IPS DF 6.9 (cell line): Measurements from ENCODE around the gene PMM1.
A peak's percentile ranks its signal among the peaks of the same experiment; 100 is the strongest.

Experiments
- DNase-seq: peaks from one replicate; pipeline ENCODE4 v3.0.0-alpha.2; 2013; ENCODE audit warnings: low read depth, low spot score
- H3K27ac ChIP-seq: one replicate; pipeline ENCODE4 v1.5.1; 2013; ENCODE audit warnings: low read length, control low read depth
- H3K27me3 ChIP-seq: 2 replicates; pipeline ENCODE4 v1.6.1; 2013; ENCODE audit warnings: mild to moderate bottlenecking, low read length; ENCODE audit not compliant: control insufficient read depth, insufficient read depth
- H3K36me3 ChIP-seq: 2 replicates; pipeline ENCODE4 v1.6.1; 2013; ENCODE audit warnings: low read length; ENCODE audit not compliant: control insufficient read depth, insufficient read depth
- H3K4me1 ChIP-seq: 2 replicates; pipeline ENCODE4 v1.6.1; 2013; ENCODE audit warnings: low read length; ENCODE audit not compliant: control insufficient read depth, insufficient read depth
- H3K4me3 ChIP-seq: 2 replicates; pipeline ENCODE4 v1.5.1; 2013; ENCODE audit warnings: mild to moderate bottlenecking, low read length
- H3K9me3 ChIP-seq: 2 replicates; pipeline ENCODE4 v1.6.1; 2013; ENCODE audit warnings: low read length, inconsistent platforms; ENCODE audit not compliant: control insufficient read depth, insufficient read depth
- WGBS: extraction: QIAGEN DNeasy Blood & Tissue Kit; methylation state at CpG from one replicate; pipeline ENCODE4 v1.1.7; 2013; ENCODE audit warnings: mixed read lengths, missing lambda C conversion rate; ENCODE audit not compliant: insufficient read length, insufficient coverage; 5-methylcytosine and 5-hydroxymethylcytosine counted together

Gene PMM1

GRCh38 chr22:41557401-41558240 is 32.0 kb downstream of the PMM1 start:
- Histone ChIP-seq H3K9me3 (no peaks in the 10 kb centered on the region), H3K4me3 (no peak overlapping the region), H3K4me1 (peaks cover 9% of the 10 kb centered on the region), H3K27ac (no peak overlapping the region), H3K27me3 (no peaks in the 10 kb centered on the region), H3K36me3 (no peaks in the 10 kb centered on the region)
- no peak for DNase-seq
- no CpG with 5 or more reads among the region's 19 CpGs for WGBS

- H3K4me3 ChIP-seq, result no peak overlapping the region
- H3K4me1 ChIP-seq, result peaks cover 3% of the 10 kb centered on the region
- no peak for DNase-seq
- no peak overlapping the region for H3K27ac ChIP-seq
- WGBS, result no CpG with 5 or more reads among the region's 10 CpGs
- no peaks in the 10 kb centered on the region for H3K9me3 ChIP-seq
- no peaks in the 10 kb centered on the region for H3K27me3 ChIP-seq
- H3K36me3 ChIP-seq, result no peaks in the 10 kb centered on the region
These were observed 33.1 kb downstream of the PMM1 start for GRCh38 chr22:41556561-41556960.

- WGBS, result no CpG with 5 or more reads among the region's 7 CpGs
- no peak overlapping the region for H3K27ac ChIP-seq
- no peaks in the 10 kb centered on the region for H3K36me3 ChIP-seq
- no peaks in the 10 kb centered on the region for H3K27me3 ChIP-seq
- no peaks in the 10 kb centered on the region for H3K4me1 ChIP-seq
- no peak overlapping the region for H3K4me3 ChIP-seq
- no peak for DNase-seq
- H3K9me3 ChIP-seq, result no peaks in the 10 kb centered on the region
These were observed 34.2 kb downstream of the PMM1 start for GRCh38 chr22:41555325-41555982.

GRCh38 chr22:41551877-41552582 is 37.6 kb downstream of the PMM1 start:
- WGBS, result no CpG with 5 or more reads among the region's 11 CpGs

GRCh38 chr22:41550952-41551491 is 38.6 kb downstream of the PMM1 start:
- Histone ChIP-seq H3K9me3 (no peaks in the 10 kb centered on the region), H3K27me3 (no peaks in the 10 kb centered on the region), H3K4me1 (no peaks in the 10 kb centered on the region), H3K36me3 (no peaks in the 10 kb centered on the region), H3K27ac (no peak overlapping the region), H3K4me3 (no peak overlapping the region)
- WGBS, result no CpG with 5 or more reads among the region's 12 CpGs
- no peak for DNase-seq

More at GRCh38 chr22:41551877-41552582, 37.6 kb downstream of the PMM1 start:
- Histone ChIP-seq H3K27me3 (no peaks in the 10 kb centered on the region), H3K4me1 (no peaks in the 10 kb centered on the region), H3K36me3 (no peaks in the 10 kb centered on the region), H3K9me3 (no peaks in the 10 kb centered on the region), H3K27ac (no peak overlapping the region), H3K4me3 (no peak overlapping the region)
- no peak for DNase-seq

- H3K27ac ChIP-seq, result no peak overlapping the region
- no peak for DNase-seq
- H3K36me3 ChIP-seq, result no peaks in the 10 kb centered on the region
- H3K4me3 ChIP-seq, result no peak overlapping the region
- H3K9me3 ChIP-seq, result no peaks in the 10 kb centered on the region
- no peaks in the 10 kb centered on the region for H3K27me3 ChIP-seq
- WGBS, result no CpG with 5 or more reads among the region's 5 CpGs
- no peaks in the 10 kb centered on the region; the same call in 1 of the 2 replicates for H3K4me1 ChIP-seq
These were observed 40.8 kb downstream of the PMM1 start for GRCh38 chr22:41548830-41549211.

GRCh38 chr22:41544671-41545476 is 44.8 kb downstream of the PMM1 start:
- no peaks in the 10 kb centered on the region for H3K9me3 ChIP-seq
- DNase-seq, result no peak

GRCh38 chr22:41543854-41544670 is 45.6 kb downstream of the PMM1 start, which contains the start of gene POLR3H:
TSS of gene POLR3H (minus strand) at chr22:41544470. CDS start at chr22:41544101, 369 bp downstream.
- peaks cover 1% of the 10 kb centered on the region; the same call in 1 of the 2 replicates for H3K4me1 ChIP-seq
- H3K27me3 ChIP-seq, result no peaks in the 10 kb centered on the region
- 0 out of 2 replicates have a peak, but pooled peaks cover 3% of the 10 kb centered on the region for H3K36me3 ChIP-seq
- H3K4me3 ChIP-seq, result peak within 1 kb of the TSS; percentile 97
- DNase-seq, result peak; percentile 89
- no CpG with 5 or more reads among the region's 80 CpGs for WGBS
- H3K27ac ChIP-seq, result no peak within 1 kb of the TSS
- no peaks in the 10 kb centered on the region for H3K9me3 ChIP-seq

More at GRCh38 chr22:41544671-41545476, 44.8 kb downstream of the PMM1 start:
- H3K4me3 ChIP-seq, result no peak overlapping the region; the same call in 1 of the 2 replicates
- peaks cover 1% of the 10 kb centered on the region; the same call in 1 of the 2 replicates for H3K4me1 ChIP-seq
- no peak overlapping the region for H3K27ac ChIP-seq
- no peaks in the 10 kb centered on the region for H3K27me3 ChIP-seq
- H3K36me3 ChIP-seq, result 0 out of 2 replicates have a peak, but pooled peaks cover 3% of the 10 kb centered on the region
- no CpG with 5 or more reads among the region's 21 CpGs for WGBS

GRCh38 chr22:41542224-41542623 is 47.4 kb downstream of the PMM1 start:
- Histone ChIP-seq H3K9me3 (no peaks in the 10 kb centered on the region), H3K27me3 (no peaks in the 10 kb centered on the region), H3K4me3 (no peak overlapping the region), H3K36me3 (0 out of 2 replicates have a peak, but pooled peaks cover 3% of the 10 kb centered on the region), H3K27ac (no peak overlapping the region), H3K4me1 (peaks cover 3% of the 10 kb centered on the region)
- WGBS, result no CpG with 5 or more reads among the region's 4 CpGs
- no peak for DNase-seq
